ENCODE measurements around the gene PROM1.

The PROM1 gene

GRCh38 chr4:16023776-16024408 is 59.9 kb downstream of the PROM1 start:
- DNase-seq = no peak

GRCh38 chr4:16021804-16022560 is 61.8 kb downstream of the PROM1 start:
- DNase-seq = no peak

- DNase-seq = no peak
These were observed 64.2 kb downstream of the PROM1 start for GRCh38 chr4:16019649-16020048.

- DNase-seq = no peak
These were observed 65.0 kb downstream of the PROM1 start for GRCh38 chr4:16018841-16019240.

- no peak for DNase-seq
These were observed 65.7 kb downstream of the PROM1 start for GRCh38 chr4:16018061-16018676.

- DNase-seq = no peak
These were observed 67.3 kb downstream of the PROM1 start for GRCh38 chr4:16016536-16016935.

GRCh38 chr4:16011173-16011572 is 72.7 kb downstream of the PROM1 start:
- DNase-seq = no peak

GRCh38 chr4:16009153-16009552 is 74.7 kb downstream of the PROM1 start:
- no peak for DNase-seq

- no peak for DNase-seq
These were observed 76.2 kb downstream of the PROM1 start for GRCh38 chr4:16007471-16008095.

- no peak for DNase-seq
These were observed 76.9 kb downstream of the PROM1 start for GRCh38 chr4:16006771-16007446.

GRCh38 chr4:16005676-16006075 is 78.1 kb downstream of the PROM1 start:
- DNase-seq = no peak

GRCh38 chr4:16001484-16001858 is 82.4 kb downstream of the PROM1 start:
- DNase-seq = peak; percentile 62

GRCh38 chr4:16000708-16001483 is 82.9 kb downstream of the PROM1 start:
- no peak for DNase-seq

GRCh38 chr4:15996773-15997172 is 87.0 kb downstream of the PROM1 start:
- no peak for DNase-seq

GRCh38 chr4:15995826-15996225 is 88.0 kb downstream of the PROM1 start:
- no peak for DNase-seq

- no peak for DNase-seq
These were observed 91.7 kb downstream of the PROM1 start for GRCh38 chr4:15992167-15992485.

- no peak for DNase-seq
These were observed 93.1 kb downstream of the PROM1 start for GRCh38 chr4:15990570-15991285.

- no peak for DNase-seq
These were observed 94.4 kb downstream of the PROM1 start for GRCh38 chr4:15989424-15989823.

- DNase-seq = no peak
These were observed 95.6 kb downstream of the PROM1 start for GRCh38 chr4:15988222-15988621.

GRCh38 chr4:15986907-15987306 is 96.9 kb downstream of the PROM1 start:
- DNase-seq = no peak

GRCh38 chr4:15983610-15984009 is 100.2 kb downstream of the PROM1 start:
- DNase-seq = no peak
